Measurements from ENCODE around the gene RNF214. TPM values are rescaled to one million over a fixed set of nuclear protein-coding genes. Genes with fewer than 3 reads are reported as not detected.
"Not testable (repeated sequence)": the region's sequence is repeated elsewhere in the genome, so short reads cannot be mapped to it uniquely, and the experiment has no call there.

Gene RNF214
- polyA plus RNA-seq, 3 donors, result 9.4 to 17.0 (median 11.5) TPM

DNA sequence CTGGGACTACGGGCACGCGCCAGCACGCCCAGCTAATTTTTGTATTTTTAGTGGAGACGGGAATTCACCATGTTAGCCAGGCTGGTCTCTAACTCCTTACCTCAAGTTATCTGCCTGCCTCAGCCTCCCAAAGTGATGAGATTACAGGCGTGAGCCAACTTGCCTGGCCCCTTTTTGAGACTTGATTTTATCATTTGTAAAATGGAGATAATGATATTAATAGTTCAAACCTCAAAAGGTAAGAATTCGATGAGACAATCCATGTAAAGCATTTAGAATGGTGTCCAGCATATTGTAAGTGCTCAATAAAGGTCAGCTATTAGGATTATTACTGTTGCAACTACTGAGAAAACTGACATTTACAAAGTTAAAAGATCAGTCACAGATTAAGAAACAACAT lies 86.3 kb downstream of the RNF214 start:
- 67 to 94% (median 93%) methylated on average over 7 of the region's 7 CpGs for WGBS, 3 donors
- no peak overlapping the region for H3K27ac ChIP-seq (ENCODE audit: low read depth, low read length)

- WGBS, 3 donors, result 45 to 84% (median 80%) methylated on average over 5 of the region's 5 CpGs
- no peak overlapping the region for H3K27ac ChIP-seq (ENCODE audit: low read depth, low read length)
These were observed 86.9 kb downstream of the RNF214 start for GRCh38 chr11:117319214-117319840.

DNA sequence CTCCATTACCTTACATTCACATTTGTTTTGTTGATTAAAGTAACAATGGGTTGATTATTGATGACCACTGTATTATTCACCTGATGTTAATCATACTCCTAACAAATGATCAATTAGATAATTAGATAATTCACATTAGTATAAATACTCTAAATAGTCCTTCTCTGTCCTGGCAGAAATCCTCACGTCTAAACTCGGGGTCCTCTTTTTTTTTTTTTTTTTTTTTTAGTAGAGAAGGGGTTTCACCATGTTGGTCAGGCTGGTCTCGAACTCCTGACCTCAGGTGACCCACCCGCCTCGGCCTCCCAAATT lies 94.7 kb downstream of the RNF214 start:
- H3K27ac ChIP-seq (ENCODE audit: low read depth, low read length), result not testable (repeated sequence)
- WGBS, 3 donors, result 6 to 10% (median 9%) methylated on average over 5 of the region's 5 CpGs

GRCh38 chr11:117327567-117328374 lies 95.3 kb downstream of the RNF214 start, which contains the start of gene CEP164:
CEP164 (plus strand) TSS chr11:117327854; CDS start chr11:117338587, 10,733 bp downstream.
- peak within 1 kb of the TSS; percentile 88 for H3K27ac ChIP-seq (ENCODE audit: low read depth, low read length)

DNA sequence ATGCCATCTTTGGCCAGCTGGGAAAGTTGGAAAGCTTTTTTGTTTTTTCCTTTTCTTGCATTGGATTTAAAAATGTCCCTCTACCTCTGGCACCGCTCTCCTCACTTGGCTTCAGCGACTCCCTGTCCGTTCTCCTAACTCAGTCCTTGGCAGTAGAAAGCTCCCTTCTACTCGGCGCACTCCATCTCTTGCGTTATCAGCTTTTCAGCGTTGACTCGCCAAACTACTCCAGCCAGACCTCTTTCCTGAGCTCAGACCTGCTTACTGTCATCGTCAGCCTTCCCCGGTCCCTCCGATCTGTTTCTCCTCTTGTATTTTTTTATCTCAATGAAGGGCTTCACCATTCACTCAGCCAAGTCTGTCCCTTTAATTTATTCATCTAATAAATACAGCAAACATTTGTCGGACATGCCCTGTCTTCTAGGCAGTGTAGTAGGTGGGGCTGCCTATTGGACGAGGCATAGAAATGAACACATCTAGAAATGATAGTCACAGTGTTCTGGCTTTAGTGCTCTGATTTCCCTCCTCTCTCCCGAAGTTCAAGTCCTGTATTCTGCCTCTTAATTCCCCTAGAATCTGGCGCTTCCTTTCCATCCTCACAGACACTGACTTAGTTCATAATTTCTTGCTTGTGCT lies 96.0 kb downstream of the RNF214 start:
- H3K27ac ChIP-seq (ENCODE audit: low read depth, low read length), result peak overlapping the region; percentile 88
- 6 to 9% (median 7%) methylated on average over 15 of the region's 15 CpGs for WGBS, 3 donors

More at GRCh38 chr11:117327567-117328374, 95.3 kb downstream of the RNF214 start, which contains the start of gene CEP164:
- 0 to 1% (median 0%) methylated on average over 63 to 64 of the region's 64 CpGs for WGBS, 3 donors

DNA sequence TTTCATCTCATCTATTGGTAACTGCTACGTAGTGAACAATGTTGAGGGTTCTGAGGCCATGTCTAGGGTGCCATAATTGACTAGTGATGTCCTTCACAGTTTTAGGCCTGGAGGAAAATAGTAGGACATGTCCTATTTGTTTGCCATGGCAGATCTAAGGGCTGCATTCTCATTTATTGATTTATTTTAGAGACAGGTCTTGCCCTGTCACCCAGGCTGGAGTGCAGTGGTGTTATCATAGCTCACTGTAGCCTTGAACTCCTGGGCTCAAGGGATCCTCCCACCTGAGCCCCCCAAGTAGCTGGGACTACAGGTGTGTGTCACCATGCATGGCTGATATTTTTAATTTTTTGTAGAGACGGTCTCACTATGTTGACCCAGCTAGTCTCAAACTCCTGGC lies 100.4 kb downstream of the RNF214 start:
- no peak overlapping the region for H3K27ac ChIP-seq (ENCODE audit: low read depth, low read length)
- WGBS, 3 donors, result 48 to 73% (median 70%) methylated on average over 2 of the region's 2 CpGs

- no peak overlapping the region for H3K27ac ChIP-seq (ENCODE audit: low read depth, low read length)
- WGBS, 3 donors, result 78 to 85% (median 84%) methylated on average over 9 of the region's 9 CpGs
These were observed 101.4 kb downstream of the RNF214 start for GRCh38 chr11:117333917-117334316.

DNA sequence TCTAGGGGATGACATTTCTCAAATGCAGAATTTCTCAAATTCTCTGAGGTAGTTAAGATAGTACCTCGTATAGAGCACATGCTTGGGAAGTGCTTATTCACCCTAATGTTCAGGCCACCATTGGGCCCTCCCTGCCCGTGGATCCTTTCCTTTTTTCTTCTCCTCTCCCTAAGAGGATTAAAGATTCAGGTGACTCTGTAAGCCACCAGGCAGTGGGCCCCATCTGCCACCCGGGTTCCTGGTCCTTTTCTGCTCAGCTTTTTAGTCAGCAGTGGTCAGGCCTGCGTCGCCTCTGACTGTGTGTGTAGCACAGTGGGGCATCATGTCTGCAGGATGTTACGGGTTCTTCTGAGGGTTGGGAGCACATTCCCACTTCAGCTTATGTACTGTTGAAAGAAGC lies 102.4 kb downstream of the RNF214 start:
- WGBS, 3 donors, result 85 to 89% (median 88%) methylated on average over 6 of the region's 6 CpGs
- no peak overlapping the region for H3K27ac ChIP-seq (ENCODE audit: low read depth, low read length)

- H3K27ac ChIP-seq (ENCODE audit: low read depth, low read length), result no peak overlapping the region
- 86 to 97% (median 93%) methylated on average over 5 of the region's 5 CpGs for WGBS, 3 donors
These were observed 102.9 kb downstream of the RNF214 start for GRCh38 chr11:117335399-117335798.

Other genes starting within 250 kb of the RNF214 start
- gene SIK3, start 134.2 kb upstream of the RNF214 start, polyA plus RNA-seq, result 10 to 100 TPM in 2 of 3 donors, 1 to 10 TPM in 1; 8.5 to 13.8 (median 11.2) TPM
- gene PAFAH1B2, start 88.4 kb upstream of the RNF214 start, polyA plus RNA-seq, result 10 to 100 TPM in 2 of 3 donors, 1 to 10 TPM in 1; 8.1 to 35.5 (median 22.2) TPM
- 10 to 100 TPM; 52.6 to 93.2 (median 54.5) TPM for gene SIDT2, start 53.9 kb upstream of the RNF214 start, polyA plus RNA-seq
- gene TAGLN, start 33.3 kb upstream of the RNF214 start, polyA plus RNA-seq, result 1,000 to 10,000 TPM in 2 of 3 donors, 100 to 1,000 TPM in 1; 106 to 1,292 (median 1,213) TPM
- 10 to 100 TPM; 12.5 to 35.5 (median 20.1) TPM for gene PCSK7, start 598 bp upstream of the RNF214 start, polyA plus RNA-seq
- 1 to 10 TPM; 2.3 to 2.9 (median 2.6) TPM for gene BACE1-AS, start 58.7 kb downstream of the RNF214 start, polyA plus RNA-seq
- 10 to 100 TPM; 10.6 to 28.7 (median 12.0) TPM for gene BACE1, start 83.6 kb downstream of the RNF214 start, polyA plus RNA-seq
- 10 to 100 TPM in 1 of 3 donors, 1 to 10 TPM in 2; 8.7 to 18.4 (median 9.2) TPM for gene CEP164, start 95.2 kb downstream of the RNF214 start, polyA plus RNA-seq

All from adipose tissue (tissue), 3 donors.